HCT116 (cell line): ENCODE data around the gene KHDC1L.
"Not testable (repeated sequence)": the region's sequence is repeated elsewhere in the genome, so short reads cannot be mapped to it uniquely, and the experiment has no call there.

Experiments used
- ELF1 ChIP-seq: IDR thresholded peaks from 2 replicates; pipeline ENCODE4 v1.6.1; 2012; ENCODE audit warnings: low read depth, borderline replicate concordance
- POLR2A ChIP-seq: IDR thresholded peaks from 2 replicates; pipeline ENCODE4 v1.7.0; 2011; ENCODE audit warnings: borderline replicate concordance; ENCODE audit not compliant: insufficient read depth, insufficient read length; ENCODE audit errors: extremely low read depth
- POLR2AphosphoS5 ChIP-seq: IDR thresholded peaks from 2 replicates; pipeline ENCODE4 v1.6.1; 2011; ENCODE audit warnings: mild to moderate bottlenecking, low read depth, low read length, moderate library complexity
- TCF7L2 ChIP-seq: IDR thresholded peaks from 2 replicates; pipeline ENCODE4 v1.7.0; 2011; ENCODE audit warnings: borderline replicate concordance, inconsistent platforms; ENCODE audit not compliant: insufficient read depth, insufficient read length; ENCODE audit errors: extremely low read depth
- YY1 ChIP-seq: IDR thresholded peaks from 2 replicates; pipeline ENCODE4 v1.6.1; 2011; ENCODE audit warnings: low read length, low read depth, moderate library complexity, mild to moderate bottlenecking; ENCODE audit not compliant: insufficient replicate concordance; ENCODE audit errors: extremely low read depth
- ZNF274 ChIP-seq: fragments of 200-500 bp; sonication (Bioruptor generic); IDR thresholded peaks from 2 replicates; pipeline ENCODE4 v1.6.1; 2014; ENCODE audit warnings: mild to moderate bottlenecking, low read depth, low read length, inconsistent platforms
- TF ChIP-seq, protein P1 (sequence below), 3 experiments: fragments of 200-600 bp in 1 of 3; sonication (generic) in 1 of 3; IDR thresholded peaks in 2 of 3; conservative IDR thresholded peaks in 1 of 3; 2 replicates each; pipeline ENCODE4 v1.5.1; 2012 to 2017; ENCODE audit warnings: low read depth in 2 of 3, low read length in 2 of 3, antibody characterized with exemption in 1 of 3, borderline replicate concordance in 1 of 3, control low read depth in 1 of 3, mild to moderate bottlenecking in 1 of 3, mixed read lengths in 1 of 3, mixed run types in 1 of 3, moderate library complexity in 1 of 3; ENCODE audit not compliant: insufficient read depth in 1 of 3

DNA sequence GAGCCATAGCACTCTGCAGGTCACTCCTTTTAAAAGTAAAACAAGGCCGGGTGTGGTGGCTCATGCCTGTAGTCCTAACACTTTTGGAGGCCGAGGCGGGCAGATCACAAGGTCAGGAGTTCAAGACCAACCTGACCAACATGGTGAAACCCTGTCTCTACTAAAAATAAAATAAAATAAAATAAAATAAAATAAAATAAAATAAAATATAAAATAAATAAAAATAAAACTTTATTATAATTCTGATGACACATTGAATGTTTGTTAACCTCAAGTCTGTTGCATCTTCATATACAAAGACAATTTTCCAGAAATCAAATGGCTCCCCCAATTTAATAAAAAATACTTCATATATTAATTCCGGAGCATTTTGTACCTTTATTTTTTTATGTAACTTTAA, 32.0 kb downstream of the KHDC1L start:
- not testable (repeated sequence) for TF ChIP-seq ZNF274, YY1, TCF7L2, ELF1, POLR2AphosphoS5, POLR2A
- TF ChIP-seq, protein P1, sequence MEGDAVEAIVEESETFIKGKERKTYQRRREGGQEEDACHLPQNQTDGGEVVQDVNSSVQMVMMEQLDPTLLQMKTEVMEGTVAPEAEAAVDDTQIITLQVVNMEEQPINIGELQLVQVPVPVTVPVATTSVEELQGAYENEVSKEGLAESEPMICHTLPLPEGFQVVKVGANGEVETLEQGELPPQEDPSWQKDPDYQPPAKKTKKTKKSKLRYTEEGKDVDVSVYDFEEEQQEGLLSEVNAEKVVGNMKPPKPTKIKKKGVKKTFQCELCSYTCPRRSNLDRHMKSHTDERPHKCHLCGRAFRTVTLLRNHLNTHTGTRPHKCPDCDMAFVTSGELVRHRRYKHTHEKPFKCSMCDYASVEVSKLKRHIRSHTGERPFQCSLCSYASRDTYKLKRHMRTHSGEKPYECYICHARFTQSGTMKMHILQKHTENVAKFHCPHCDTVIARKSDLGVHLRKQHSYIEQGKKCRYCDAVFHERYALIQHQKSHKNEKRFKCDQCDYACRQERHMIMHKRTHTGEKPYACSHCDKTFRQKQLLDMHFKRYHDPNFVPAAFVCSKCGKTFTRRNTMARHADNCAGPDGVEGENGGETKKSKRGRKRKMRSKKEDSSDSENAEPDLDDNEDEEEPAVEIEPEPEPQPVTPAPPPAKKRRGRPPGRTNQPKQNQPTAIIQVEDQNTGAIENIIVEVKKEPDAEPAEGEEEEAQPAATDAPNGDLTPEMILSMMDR (IDR thresholded peaks at IDR 0.05 in 2 of 3, conservative IDR thresholded peaks at IDR 0.05 in 1 of 3; ENCODE audit: borderline replicate concordance in 1 of 3, insufficient read depth in 1 of 3, low read depth in 2 of 3, low read length in 2 of 3): not testable (repeated sequence)
